Mesendoderm (in vitro differentiated cells): ENCODE data around the gene TNRC6C.
A peak's percentile ranks its signal among the peaks of the same experiment; 100 is the strongest.
"Not testable (repeated sequence)": the region's sequence is repeated elsewhere in the genome, so short reads cannot be mapped to it uniquely, and the experiment has no call there.

Experiments
- DNase-seq: peaks from one replicate; pipeline ENCODE4 v3.0.0; 2013
- H2AK5ac ChIP-seq: 2 replicates; pipeline ENCODE4 v1.6.1; 2013; ENCODE audit warnings: low read length, inconsistent platforms
- H2BK120ac ChIP-seq: 2 replicates; pipeline ENCODE4 v1.6.1; 2013; ENCODE audit warnings: low read depth, mild to moderate bottlenecking, low read length, moderate library complexity, mixed read lengths
- H2BK15ac ChIP-seq: replicated peaks from 2 replicates; pipeline ENCODE4 v1.6.1; 2013; ENCODE audit warnings: low read depth, mild to moderate bottlenecking, moderate library complexity
- H2BK5ac ChIP-seq: 2 replicates; pipeline ENCODE4 v1.6.1; 2013; ENCODE audit warnings: low read length, inconsistent platforms
- H3K18ac ChIP-seq: 2 replicates; pipeline ENCODE4 v1.6.1; 2013; ENCODE audit warnings: mild to moderate bottlenecking, low read length, mixed read lengths
- H3K23ac ChIP-seq: one replicate; pipeline ENCODE4 v1.6.1; 2013; ENCODE audit warnings: low read length
- H3K27ac ChIP-seq: 2 replicates; pipeline ENCODE4 v1.5.1; 2013; ENCODE audit warnings: low read depth, mild to moderate bottlenecking, inconsistent platforms, low read length, moderate library complexity
- H3K27me3 ChIP-seq: 2 replicates; pipeline ENCODE4 v1.6.1; 2013; ENCODE audit warnings: low read length, control low read depth, mild to moderate bottlenecking, inconsistent platforms; ENCODE audit not compliant: insufficient read depth, poor library complexity
- H3K36me3 ChIP-seq: 2 replicates; pipeline ENCODE4 v1.6.1; 2013; ENCODE audit warnings: low read length, inconsistent platforms; ENCODE audit not compliant: control insufficient read depth, insufficient read depth
- H3K4ac ChIP-seq: one replicate; pipeline ENCODE4 v1.6.1; 2013; ENCODE audit warnings: low read depth, mild to moderate bottlenecking, low read length, moderate library complexity
- H3K4me1 ChIP-seq: 2 replicates; pipeline ENCODE4 v1.6.1; 2013; ENCODE audit warnings: low read depth, low read length, inconsistent platforms; ENCODE audit not compliant: control insufficient read depth
- H3K4me2 ChIP-seq: 2 replicates; pipeline ENCODE4 v1.6.1; 2013; ENCODE audit warnings: low read length
- H3K4me3 ChIP-seq: 2 replicates; pipeline ENCODE4 v1.5.1; 2013; ENCODE audit warnings: mild to moderate bottlenecking, low read length
- H3K56ac ChIP-seq: one replicate; pipeline ENCODE4 v1.6.1; 2013; ENCODE audit warnings: low read length
- H3K79me1 ChIP-seq: 2 replicates; pipeline ENCODE4 v1.6.1; 2013; ENCODE audit warnings: low read length, inconsistent platforms
- H3K79me2 ChIP-seq: 2 replicates; pipeline ENCODE4 v1.6.1; 2013; ENCODE audit warnings: mild to moderate bottlenecking, low read length; ENCODE audit not compliant: control insufficient read depth, insufficient read depth
- H3K9ac ChIP-seq: 2 replicates; pipeline ENCODE4 v1.6.1; 2013; ENCODE audit warnings: low read length, inconsistent platforms
- H4K5ac ChIP-seq: one replicate; pipeline ENCODE4 v1.6.1; 2013; ENCODE audit warnings: low read length
- H4K8ac ChIP-seq: one replicate; pipeline ENCODE4 v1.6.1; 2013; ENCODE audit warnings: low read depth, mild to moderate bottlenecking, control low read depth, low read length, moderate library complexity
- WGBS: extraction: QIAGEN DNeasy Blood & Tissue Kit; methylation state at CpG from one replicate; pipeline ENCODE4 v1.1.7; 2013; ENCODE audit warnings: low lambda C conversion rate, missing lambda C conversion rate; ENCODE audit not compliant: insufficient coverage; ENCODE audit errors: extremely low coverage; 5-methylcytosine and 5-hydroxymethylcytosine counted together

The TNRC6C gene

GRCh38 chr17:78137392-78138203 lies 179.1 kb downstream of the TNRC6C start:
- H3K36me3 ChIP-seq, result no peaks in the 10 kb centered on the region
- no peak overlapping the region for H3K27ac ChIP-seq
- no peak overlapping the region for H3K18ac ChIP-seq
- DNase-seq, result peak; percentile 51
- no peak overlapping the region for H3K4ac ChIP-seq
- no peak overlapping the region for H2AK5ac ChIP-seq
- no peak overlapping the region for H4K8ac ChIP-seq
- no peak overlapping the region for H3K56ac ChIP-seq
- no peaks in the 10 kb centered on the region for H3K79me1 ChIP-seq
- no peak overlapping the region for H2BK120ac ChIP-seq
- H2BK15ac ChIP-seq, result no peak overlapping the region
- H3K27me3 ChIP-seq, result no peaks in the 10 kb centered on the region
- no peaks in the 10 kb centered on the region for H3K4me1 ChIP-seq
- H2BK5ac ChIP-seq, result no peak overlapping the region
- H3K9ac ChIP-seq, result no peak overlapping the region
- H4K5ac ChIP-seq, result no peak overlapping the region
- H3K4me2 ChIP-seq, result no peak overlapping the region
- no peak overlapping the region for H3K23ac ChIP-seq
- no CpG with 5 or more reads among the region's 26 CpGs for WGBS
- no peaks in the 10 kb centered on the region for H3K79me2 ChIP-seq
- no peak overlapping the region for H3K4me3 ChIP-seq

DNA sequence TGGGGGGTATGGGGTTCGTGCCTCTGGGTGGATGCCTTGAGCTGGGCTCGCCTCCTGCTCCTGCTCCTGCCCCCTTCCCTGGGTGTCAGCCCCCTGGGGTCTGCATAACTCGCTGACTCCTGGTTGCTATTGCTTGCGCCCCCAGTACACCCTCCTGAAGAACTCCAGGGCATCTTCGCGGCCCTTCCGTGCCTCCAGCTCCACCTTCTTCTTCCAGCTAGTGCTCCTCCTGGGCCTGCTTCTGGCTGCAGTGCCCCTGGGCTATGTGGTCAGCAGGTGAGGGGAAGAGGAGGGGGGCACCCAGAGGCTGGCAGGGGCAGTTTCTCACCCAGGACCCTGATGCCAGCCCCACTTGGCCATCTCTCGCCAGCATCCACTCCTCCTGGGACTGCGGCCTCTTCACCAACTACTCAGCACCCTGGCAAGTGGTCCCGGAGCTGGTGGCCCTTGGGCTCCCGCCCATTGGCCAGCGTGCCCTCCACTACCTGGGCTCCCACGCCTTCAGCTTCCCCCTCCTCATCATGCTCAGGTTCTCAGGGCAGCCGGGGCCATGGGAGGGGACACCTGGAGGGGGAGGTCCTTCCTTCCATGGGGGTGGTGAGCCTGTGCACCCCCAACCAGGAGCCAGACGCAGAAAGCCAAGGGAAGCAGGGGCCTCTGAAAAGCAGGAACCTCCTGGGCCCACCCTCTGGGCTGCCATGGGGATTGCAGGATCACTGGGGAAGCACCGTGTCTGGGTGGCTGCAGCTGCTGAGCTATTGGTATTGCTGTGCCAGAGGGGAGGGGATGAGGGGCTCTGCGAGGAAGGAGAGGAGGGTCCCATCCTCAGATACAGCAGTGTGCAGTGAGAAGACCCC lies 179.9 kb downstream of the TNRC6C start:
- no peak overlapping the region for H4K5ac ChIP-seq
- WGBS, result no CpG with 5 or more reads among the region's 17 CpGs

DNA sequence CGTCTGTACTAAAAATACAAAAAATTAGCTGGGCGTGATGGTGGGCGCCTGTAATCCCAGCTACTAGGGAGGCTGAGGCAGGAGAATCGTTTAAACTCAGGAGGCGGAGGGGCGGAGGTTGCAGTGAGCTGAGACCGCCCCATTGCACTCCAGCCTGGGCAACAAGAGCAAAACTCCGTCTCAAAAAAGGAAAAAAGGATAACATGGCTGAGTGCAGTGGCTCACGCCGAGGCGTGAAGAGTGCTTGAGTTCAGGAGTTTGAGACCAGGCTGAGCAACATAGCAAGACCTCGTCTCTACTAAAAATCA lies 181.3 kb downstream of the TNRC6C start:
- H3K18ac ChIP-seq, H4K5ac ChIP-seq, H3K27ac ChIP-seq, H3K23ac ChIP-seq, H3K27me3 ChIP-seq, H3K36me3 ChIP-seq, H3K4me3 ChIP-seq, H2BK15ac ChIP-seq, H3K79me1 ChIP-seq, DNase-seq, H4K8ac ChIP-seq, H2BK5ac ChIP-seq, H3K4me2 ChIP-seq, H3K79me2 ChIP-seq, H2BK120ac ChIP-seq, H3K4ac ChIP-seq, H3K4me1 ChIP-seq, H2AK5ac ChIP-seq: not testable (repeated sequence)
- Histone ChIP-seq H3K9ac (peak overlapping the region; percentile 43), H3K56ac (peak overlapping the region; percentile 78)
- WGBS, result no CpG with 5 or more reads among the region's 12 CpGs

More for the DNA sequence above, 179.9 kb downstream of the TNRC6C start:
- Histone ChIP-seq H3K4me2 (no peak overlapping the region), H3K79me2 (no peaks in the 10 kb centered on the region), H3K4me3 (no peak overlapping the region), H3K36me3 (no peaks in the 10 kb centered on the region), H3K27ac (no peak overlapping the region), H3K4me1 (no peaks in the 10 kb centered on the region), H3K4ac (no peak overlapping the region), H3K9ac (no peak overlapping the region), H4K8ac (no peak overlapping the region), H3K79me1 (no peaks in the 10 kb centered on the region), H2AK5ac (no peak overlapping the region), H3K18ac (no peak overlapping the region), H2BK120ac (no peak overlapping the region), H3K27me3 (no peaks in the 10 kb centered on the region), H2BK5ac (no peak overlapping the region), H2BK15ac (no peak overlapping the region), H3K23ac (no peak overlapping the region), H3K56ac (no peak overlapping the region)
- DNase-seq, result no peak

GRCh38 chr17:78140169-78141051 lies 181.9 kb downstream of the TNRC6C start:
- Histone ChIP-seq H3K18ac (no peak overlapping the region), H3K4me1 (no peaks in the 10 kb centered on the region), H3K4me2 (peak overlapping the region; percentile 49), H3K4ac (no peak overlapping the region), H2BK5ac (no peak overlapping the region), H3K4me3 (no peak overlapping the region), H4K8ac (no peak overlapping the region), H4K5ac (no peak overlapping the region), H3K23ac (no peak overlapping the region), H2AK5ac (no peak overlapping the region), H2BK15ac (no peak overlapping the region), H3K27me3 (no peaks in the 10 kb centered on the region), H3K9ac (peak overlapping the region; percentile 53), H3K36me3 (no peaks in the 10 kb centered on the region), H3K27ac (no peak overlapping the region), H3K56ac (peak overlapping the region; percentile 78), H3K79me2 (no peaks in the 10 kb centered on the region), H3K79me1 (no peaks in the 10 kb centered on the region), H2BK120ac (no peak overlapping the region)
- no CpG with 5 or more reads among the region's 58 CpGs for WGBS
- DNase-seq, result peak; percentile 99

GRCh38 chr17:78141437-78142118 lies 183.1 kb downstream of the TNRC6C start:
- H4K8ac ChIP-seq, result no peak overlapping the region
- no peaks in the 10 kb centered on the region for H3K79me2 ChIP-seq
- DNase-seq, result no peak
- H2BK15ac ChIP-seq, result no peak overlapping the region
- no peak overlapping the region for H2AK5ac ChIP-seq
- no peak overlapping the region for H3K56ac ChIP-seq
- no peaks in the 10 kb centered on the region for H3K36me3 ChIP-seq
- WGBS, result no CpG with 5 or more reads among the region's 20 CpGs
- H3K4me3 ChIP-seq, result no peak overlapping the region
- H3K4me1 ChIP-seq, result no peaks in the 10 kb centered on the region
- no peak overlapping the region for H4K5ac ChIP-seq
- no peaks in the 10 kb centered on the region for H3K79me1 ChIP-seq
- H3K27ac ChIP-seq, result no peak overlapping the region
- H3K9ac ChIP-seq, result no peak overlapping the region
- H3K18ac ChIP-seq, result no peak overlapping the region
- H3K4me2 ChIP-seq, result no peak overlapping the region
- no peak overlapping the region for H3K4ac ChIP-seq
- no peak overlapping the region for H2BK120ac ChIP-seq
- H3K23ac ChIP-seq, result no peak overlapping the region
- H2BK5ac ChIP-seq, result no peak overlapping the region
- no peaks in the 10 kb centered on the region for H3K27me3 ChIP-seq
